Endodermal cell (in vitro differentiated cells): Measurements from ENCODE around the gene KIN. TPM values are rescaled to one million over a fixed set of nuclear protein-coding genes. Genes with fewer than 3 reads are reported as not detected.

Source experiments
- DNase-seq: peaks from one replicate; pipeline ENCODE4 v3.0.0-alpha.2; 2017
- H3K27ac ChIP-seq: 2 replicates; pipeline ENCODE4 v1.5.1; 2013; ENCODE audit warnings: mild to moderate bottlenecking, low read depth, low read length, moderate library complexity
- H3K27me3 ChIP-seq: 2 replicates; pipeline ENCODE4 v1.6.1; 2013; ENCODE audit warnings: mild to moderate bottlenecking, low read length, moderate library complexity; ENCODE audit not compliant: insufficient read depth, control insufficient read depth, poor library complexity, severe bottlenecking
- H3K36me3 ChIP-seq: 2 replicates; pipeline ENCODE4 v1.7.0; 2013; ENCODE audit warnings: mild to moderate bottlenecking, low read length, moderate library complexity; ENCODE audit not compliant: control insufficient read depth, insufficient read depth
- H3K4me1 ChIP-seq: one replicate; pipeline ENCODE4 v1.7.0; 2013; ENCODE audit warnings: low read length; ENCODE audit not compliant: control insufficient read depth, insufficient read depth
- H3K4me3 ChIP-seq: 2 replicates; pipeline ENCODE4 v1.5.1; 2013; ENCODE audit warnings: mild to moderate bottlenecking, low read length, moderate library complexity
- H3K9ac ChIP-seq: 2 replicates; pipeline ENCODE4 v1.6.1; 2013; ENCODE audit warnings: mild to moderate bottlenecking, low read length, moderate library complexity; ENCODE audit not compliant: poor library complexity, severe bottlenecking; ENCODE audit errors: extremely low read depth
- H3K9me3 ChIP-seq: 2 replicates; pipeline ENCODE4 v1.6.1; 2013; ENCODE audit warnings: mild to moderate bottlenecking, low read length, moderate library complexity; ENCODE audit not compliant: control insufficient read depth
- H3K27ac Mint-ChIP-seq: 2 replicates; pipeline ENCODE4 v1.8.0; 2020; ENCODE audit warnings: mixed read lengths
- H3K27me3 Mint-ChIP-seq: 2 replicates; pipeline ENCODE4 v1.8.0; 2021; ENCODE audit warnings: mild to moderate bottlenecking, mixed read lengths; ENCODE audit not compliant: insufficient read depth
- H3K36me3 Mint-ChIP-seq: 2 replicates; pipeline ENCODE4 v1.8.0; 2020; ENCODE audit warnings: low read depth, mixed read lengths
- H3K4me1 Mint-ChIP-seq: 2 replicates; pipeline ENCODE4 v1.8.0; 2020; ENCODE audit warnings: mixed read lengths
- H3K4me3 Mint-ChIP-seq: 2 replicates; pipeline ENCODE4 v1.8.0; 2020; ENCODE audit warnings: mild to moderate bottlenecking, moderate library complexity, mixed read lengths
- H3K9me3 Mint-ChIP-seq: 2 replicates; pipeline ENCODE4 v1.8.0; 2020; ENCODE audit warnings: mild to moderate bottlenecking, mixed read lengths
- CTCF ChIP-seq: fragments of 200-600 bp; sonication (generic); conservative IDR thresholded peaks from 2 replicates; pipeline ENCODE4 v1.5.0; 2021; ENCODE audit warnings: antibody characterized with exemption, mild to moderate bottlenecking
- WGBS, 2 experiments: methylation state at CpG; one replicate each; pipeline versions ENCODE4 v1.1.5 to v1.1.7; 2013; ENCODE audit warnings: missing lambda C conversion rate in 2 of 2, mixed read lengths in 1 of 2; ENCODE audit not compliant: insufficient coverage in 1 of 2, insufficient read length in 1 of 2; 5-methylcytosine and 5-hydroxymethylcytosine counted together
- total RNA-seq, 2 donors: library from RNA; stranded (reverse); fragmentation: NEBNext Ultra II Directional in 1 of 2; extraction: Animal tissue kit (Norgen Biotek cat#: 25700) in 1 of 2; gene quantifications; 2 replicates in 1 of 2; 3 replicates in 1 of 2; pipeline ENCODE4 v1.2.1, GENCODE V29; 2021

The KIN gene
- total RNA-seq, 2 donors from 2014 or later, result 17.9 TPM

GRCh38 chr10:7702288-7702812 is 85.4 kb downstream of the KIN start:
- Histone ChIP-seq H3K4me1 (no peaks in the 10 kb centered on the region), H3K36me3 (no peaks in the 10 kb centered on the region), H3K4me3 (no peak overlapping the region), H3K27me3 (no peaks in the 10 kb centered on the region), H3K9ac (no peak overlapping the region), H3K27ac (no peak overlapping the region), H3K9me3 (no peaks in the 10 kb centered on the region)
- no peak for TF ChIP-seq CTCF
- Mint-ChIP-seq H3K9me3 (no peaks in the 10 kb centered on the region), H3K4me1 (no peaks in the 10 kb centered on the region), H3K27ac (no peak overlapping the region), H3K4me3 (no peak overlapping the region), H3K27me3 (no peaks in the 10 kb centered on the region), H3K36me3 (no peaks in the 10 kb centered on the region)
- DNase-seq, result no peak
- WGBS, 2 experiments, result 89 to 90% methylated on average over 4 of the region's 4 CpGs

DNA sequence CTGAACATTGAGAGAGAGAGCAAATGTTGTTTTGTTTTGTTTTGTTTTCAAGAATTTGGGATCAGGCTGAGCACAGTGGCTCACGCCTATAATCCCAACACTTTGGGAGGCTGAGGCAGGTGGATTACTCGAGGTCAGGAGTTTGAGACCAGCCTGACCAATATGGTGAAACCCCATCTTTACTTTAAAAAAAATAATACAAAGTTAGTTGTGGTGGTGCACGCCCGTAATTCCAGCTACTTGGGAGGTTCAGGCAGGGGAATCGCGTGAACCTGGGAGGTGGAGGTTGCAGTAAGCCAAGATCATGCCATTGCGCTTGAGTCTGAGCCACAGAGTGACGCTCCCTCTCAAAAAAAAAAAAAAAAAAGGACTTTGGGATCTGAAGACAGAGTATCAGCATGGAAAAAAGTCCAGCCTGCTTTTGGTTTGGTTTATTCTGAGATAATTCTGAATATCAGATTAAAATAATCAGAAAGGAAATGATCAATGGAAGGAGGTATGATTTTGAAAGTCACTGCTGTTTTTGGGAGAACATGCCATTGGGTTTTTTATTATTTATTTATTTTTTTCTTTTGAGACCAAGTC is 86.5 kb downstream of the KIN start:
- Histone ChIP-seq H3K4me3 (no peak overlapping the region), H3K9me3 (no peaks in the 10 kb centered on the region), H3K36me3 (no peaks in the 10 kb centered on the region), H3K4me1 (no peaks in the 10 kb centered on the region), H3K27ac (no peak overlapping the region), H3K9ac (no peak overlapping the region), H3K27me3 (no peaks in the 10 kb centered on the region)
- no peak for TF ChIP-seq CTCF
- Mint-ChIP-seq H3K4me1 (no peaks in the 10 kb centered on the region), H3K36me3 (no peaks in the 10 kb centered on the region), H3K27me3 (no peaks in the 10 kb centered on the region), H3K4me3 (no peak overlapping the region), H3K9me3 (no peaks in the 10 kb centered on the region), H3K27ac (no peak overlapping the region)
- 85 to 89% methylated on average over 6 to 8 of the region's 8 CpGs for WGBS, 2 experiments
- no peak for DNase-seq

Other genes starting within 250 kb of the KIN start
- 1 to 10 TPM; 2.9 to 5.3 TPM for gene ITIH5, start 121.0 kb downstream of the KIN start, total RNA-seq
- gene ITIH2, start 84.7 kb downstream of the KIN start, total RNA-seq, result not detected
- gene ATP5F1C, start 184 bp upstream of the KIN start, total RNA-seq, result 100 to 1,000 TPM; 248 to 287 TPM
- 10 to 100 TPM in 1 of 2 donors, 1 to 10 TPM in 1; 9.9 to 10.0 TPM for gene TAF3, start 30.5 kb upstream of the KIN start, total RNA-seq